ENCODE results near the gene DRC3.
"Not testable (repeated sequence)": the region's sequence is repeated elsewhere in the genome, so short reads cannot be mapped to it uniquely, and the experiment has no call there.

The DRC3 gene

DNA sequence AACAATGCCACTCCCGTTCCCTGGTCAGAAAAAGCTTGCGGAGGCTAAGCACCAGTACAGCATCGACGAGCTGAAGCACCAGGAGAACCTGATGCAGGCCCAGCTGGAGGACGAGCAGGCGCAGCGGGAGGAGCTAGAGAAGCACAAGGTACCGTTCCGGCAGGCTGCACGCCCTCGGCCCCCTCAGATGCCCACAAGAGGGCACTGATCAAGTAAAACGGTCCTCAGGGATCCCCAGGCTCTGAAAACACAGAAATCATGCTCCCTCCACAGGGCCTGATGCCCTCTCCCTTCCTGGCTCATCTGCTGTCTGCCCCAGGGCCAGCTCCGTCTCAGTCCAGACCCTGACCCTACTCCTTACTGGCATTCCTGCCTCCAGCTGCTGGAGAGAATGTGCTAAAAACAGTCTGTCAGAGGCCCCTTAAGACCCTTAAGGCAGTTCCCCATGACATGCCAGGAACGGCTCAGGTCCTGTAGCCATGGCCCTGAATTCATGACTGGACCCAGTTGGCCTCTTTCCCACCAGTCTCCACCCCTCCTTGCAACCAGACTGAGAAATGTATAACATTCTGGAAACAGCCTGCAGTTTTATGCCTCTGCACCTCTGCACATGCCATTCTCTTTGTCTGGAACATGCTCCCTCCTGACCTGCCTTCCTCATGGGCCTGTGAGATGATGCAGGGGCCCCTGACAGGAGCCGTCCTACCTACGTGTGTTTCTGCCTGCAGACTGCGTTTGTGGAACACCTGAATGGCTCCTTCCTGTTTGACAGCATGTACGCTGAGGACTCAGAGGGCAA lies 21.8 kb downstream of the DRC3 start:
- no peak for DNase-seq (ENCODE audit: low spot score)

GRCh38 chr17:17995887-17996286 lies 23.2 kb downstream of the DRC3 start:
- not testable (repeated sequence) for DNase-seq (ENCODE audit: low spot score)

DNA sequence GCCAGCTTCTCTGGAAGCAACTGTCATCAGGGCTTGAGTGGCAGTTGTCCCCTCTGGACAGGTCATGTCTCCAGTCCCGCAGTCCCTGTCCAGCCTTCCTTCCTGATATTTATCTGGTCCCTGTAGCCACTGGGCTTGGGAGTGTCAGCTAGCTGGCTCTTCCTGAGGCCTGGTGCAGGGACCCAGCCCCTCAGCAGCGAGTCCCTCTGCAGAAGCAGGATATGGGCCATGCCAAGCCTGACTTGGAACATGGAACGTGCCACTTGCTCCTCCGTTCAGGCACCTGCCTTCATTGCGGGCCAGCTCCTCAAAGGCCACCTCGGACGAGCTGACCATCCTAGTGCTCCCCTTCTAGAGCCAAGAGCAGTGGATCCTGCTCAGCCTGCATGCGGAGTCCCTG lies 26.3 kb downstream of the DRC3 start:
- DNase-seq (ENCODE audit: low spot score), result no peak

DNA sequence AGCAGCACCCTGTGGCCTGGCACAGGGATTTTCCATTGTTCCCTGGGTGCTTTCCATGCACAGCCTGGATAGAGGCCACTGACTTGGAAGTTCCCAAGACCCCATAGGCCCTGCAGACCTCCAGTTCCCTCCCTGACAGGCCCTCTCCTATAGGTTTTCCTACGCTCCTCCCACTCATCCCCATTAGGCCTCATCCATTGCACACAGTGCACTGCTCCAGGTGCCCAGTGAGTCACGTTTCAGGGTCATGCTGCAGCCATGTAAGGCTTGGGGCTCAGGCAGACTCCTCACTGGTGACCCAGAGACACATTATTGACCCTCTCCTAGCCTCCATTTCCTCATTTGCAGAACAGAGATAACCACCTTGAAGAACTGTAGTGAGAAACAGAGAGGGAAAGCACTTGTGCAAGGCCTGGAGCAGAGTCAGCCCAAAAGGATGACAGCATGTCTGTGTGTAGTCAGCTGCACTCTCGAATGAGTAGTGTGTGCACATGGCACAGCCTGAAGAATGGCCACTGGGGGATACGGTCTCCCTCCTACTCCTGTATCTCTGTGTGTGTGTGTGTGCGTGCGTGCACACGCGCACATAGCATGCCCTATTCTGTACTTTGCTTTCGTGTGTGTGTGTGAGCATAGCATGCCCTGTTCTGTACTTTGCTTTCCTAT lies 26.8 kb downstream of the DRC3 start:
- DNase-seq (ENCODE audit: low spot score), result no peak

DNA sequence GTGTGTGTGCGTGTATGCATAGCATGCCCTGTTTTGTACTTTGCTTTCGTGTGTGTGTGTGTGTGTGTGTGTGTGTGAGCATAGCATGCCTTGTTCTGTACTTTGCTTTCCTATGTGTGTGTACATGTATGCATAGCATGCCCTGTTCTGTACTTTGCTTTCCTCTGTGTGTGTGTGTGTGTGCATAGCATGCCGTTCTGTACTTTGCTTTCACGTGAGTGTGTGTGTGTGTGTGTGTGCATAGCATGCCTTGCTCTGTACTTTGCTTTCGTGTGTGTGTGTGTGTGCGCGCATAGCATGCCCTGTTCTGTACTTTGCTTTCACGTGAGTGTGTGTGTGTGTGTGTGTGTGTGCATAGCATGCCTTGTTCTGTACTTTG lies 27.4 kb downstream of the DRC3 start:
- no peak for DNase-seq (ENCODE audit: low spot score)

GRCh38 chr17:18002171-18002570 lies 29.5 kb downstream of the DRC3 start:
- no peak for DNase-seq (ENCODE audit: low spot score)

DNA sequence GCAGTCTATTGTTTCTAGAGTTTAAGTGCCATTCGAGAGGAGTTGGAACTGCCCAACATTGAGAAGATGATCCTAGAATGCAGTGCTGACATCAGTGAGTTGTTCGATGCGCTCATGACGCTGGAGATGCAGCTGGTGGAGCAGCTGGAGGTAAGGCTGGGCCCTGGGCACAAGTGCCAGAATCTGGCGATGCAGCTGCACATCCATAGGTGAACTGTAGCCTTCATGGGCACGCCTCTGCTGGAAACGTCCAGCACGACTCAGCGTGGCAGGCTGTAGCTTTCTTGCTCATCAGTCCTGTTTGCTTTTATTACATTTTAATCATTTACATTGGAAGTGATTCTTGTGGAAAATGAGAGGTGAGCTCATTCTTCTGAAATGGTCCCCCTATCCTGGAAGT lies 31.7 kb downstream of the DRC3 start:
- no peak for DNase-seq (ENCODE audit: low spot score)

GRCh38 chr17:18004884-18005305 lies 32.2 kb downstream of the DRC3 start:
- DNase-seq (ENCODE audit: low spot score), result no peak

GRCh38 chr17:18005496-18005895 lies 32.8 kb downstream of the DRC3 start:
- no peak for DNase-seq (ENCODE audit: low spot score)

DNA sequence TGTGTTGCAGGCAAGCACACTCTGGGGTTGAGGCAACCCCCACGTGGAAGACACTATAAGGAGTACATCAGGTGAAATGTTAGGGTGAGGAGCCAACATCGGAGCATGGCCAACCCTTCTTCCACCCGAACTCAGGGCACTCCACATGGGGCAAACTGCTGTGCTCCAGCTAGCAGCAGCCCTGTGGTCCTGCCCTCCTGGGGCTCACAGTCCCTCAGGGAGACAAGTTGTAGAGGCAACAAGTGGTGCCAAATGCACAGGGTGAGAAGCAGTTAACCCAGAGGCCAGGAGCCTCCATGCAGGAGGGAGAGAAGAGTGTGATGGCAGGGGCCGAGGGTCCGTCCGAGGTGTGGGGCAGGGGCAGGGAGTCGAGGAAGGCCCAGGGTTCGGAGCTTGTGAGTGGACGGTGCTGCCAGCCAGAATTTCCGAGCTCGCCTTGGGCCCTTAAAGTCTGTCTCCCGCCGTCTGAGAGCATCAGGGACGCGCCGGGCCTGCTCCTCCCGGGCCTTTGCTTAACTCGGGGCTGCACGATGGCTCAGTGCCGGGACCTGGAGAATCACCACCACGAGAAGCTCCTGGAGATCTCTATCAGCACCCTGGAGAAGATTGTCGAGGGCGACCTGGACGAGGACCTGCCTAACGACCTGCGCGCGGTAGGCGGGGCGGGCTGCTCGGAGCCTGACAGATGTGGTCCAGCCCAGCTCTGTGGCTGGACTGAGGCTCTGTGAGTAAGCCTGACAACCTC lies 34.0 kb downstream of the DRC3 start:
- no peak for DNase-seq (ENCODE audit: low spot score)

DNA sequence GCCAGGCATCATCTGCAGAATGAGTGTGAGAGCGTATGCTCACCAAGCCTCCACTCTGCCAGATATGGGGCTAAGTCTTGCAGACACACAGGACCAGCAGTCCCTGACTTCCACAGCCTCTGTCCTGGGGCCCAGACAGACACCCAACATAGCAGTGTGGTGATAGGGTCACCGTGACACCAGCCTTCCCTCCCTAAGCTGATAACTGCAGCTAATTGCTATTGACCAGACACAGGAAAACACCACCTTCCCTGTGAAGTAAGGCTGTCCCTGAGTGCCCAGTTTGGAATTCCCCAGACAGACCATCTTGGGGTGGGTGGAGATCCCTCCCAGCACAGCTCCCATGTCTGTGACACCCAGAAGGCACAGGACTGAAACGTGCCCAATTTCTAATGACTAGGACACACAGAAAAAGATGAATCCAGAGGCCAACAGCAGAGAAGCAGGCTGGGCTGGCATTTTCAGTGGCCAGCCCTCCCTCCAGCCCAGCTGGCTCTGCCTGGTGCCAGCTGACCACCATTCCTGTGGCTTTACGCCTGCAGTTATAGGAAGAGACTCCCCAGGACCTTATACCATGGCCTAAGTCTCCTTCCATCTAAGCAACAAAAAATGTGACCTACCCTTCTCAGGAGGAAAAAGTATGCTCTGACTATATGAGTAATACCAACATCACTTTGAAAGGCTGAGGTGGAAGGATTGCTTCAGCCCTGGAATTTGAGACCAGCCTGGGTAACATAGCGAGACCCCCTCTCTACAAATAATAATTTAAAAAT lies 36.0 kb downstream of the DRC3 start:
- no peak for DNase-seq (ENCODE audit: low spot score)

DNA sequence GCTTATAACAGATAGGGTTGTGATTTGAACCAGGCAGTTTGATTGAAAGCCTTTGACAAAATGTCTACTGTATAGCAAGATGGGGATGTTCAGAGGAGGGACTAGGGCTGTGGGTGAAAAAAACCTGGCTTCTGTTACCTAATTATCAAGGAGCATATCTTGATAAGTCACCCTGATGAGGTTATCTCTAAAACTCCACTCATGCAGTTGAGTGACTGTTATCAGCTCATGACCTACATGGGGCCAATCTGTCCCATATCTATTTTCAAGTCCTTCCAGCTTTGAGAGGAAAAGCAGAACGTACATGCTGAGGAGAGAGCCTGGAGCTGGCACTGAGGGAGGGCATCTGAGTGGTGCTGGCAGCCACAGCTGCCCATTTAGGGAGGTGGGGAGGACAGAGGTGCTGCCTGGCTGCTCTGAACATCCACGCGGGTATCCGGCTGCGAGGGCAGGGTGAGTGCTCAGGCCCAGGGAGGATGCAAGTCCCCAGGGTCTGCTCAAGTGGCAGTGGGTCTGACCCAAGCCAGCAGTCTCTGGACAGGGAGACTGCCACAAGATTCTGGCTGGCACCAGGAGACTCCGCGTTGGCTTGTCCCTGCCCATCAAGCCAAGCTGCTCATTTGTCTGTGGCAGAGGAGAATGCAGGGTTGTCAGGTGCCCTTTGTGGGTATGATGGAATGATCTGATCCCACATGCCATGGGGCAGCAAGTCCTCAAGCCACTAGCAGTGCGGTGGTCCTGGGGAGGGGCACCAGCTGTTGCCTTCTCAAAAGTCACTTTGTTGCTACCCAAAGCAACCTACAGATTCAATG lies 37.2 kb downstream of the DRC3 start:
- DNase-seq (ENCODE audit: low spot score), result no peak

- no peak for DNase-seq (ENCODE audit: low spot score)
Measured at GRCh38 chr17:18011286-18011685, 38.6 kb downstream of the DRC3 start.

DNA sequence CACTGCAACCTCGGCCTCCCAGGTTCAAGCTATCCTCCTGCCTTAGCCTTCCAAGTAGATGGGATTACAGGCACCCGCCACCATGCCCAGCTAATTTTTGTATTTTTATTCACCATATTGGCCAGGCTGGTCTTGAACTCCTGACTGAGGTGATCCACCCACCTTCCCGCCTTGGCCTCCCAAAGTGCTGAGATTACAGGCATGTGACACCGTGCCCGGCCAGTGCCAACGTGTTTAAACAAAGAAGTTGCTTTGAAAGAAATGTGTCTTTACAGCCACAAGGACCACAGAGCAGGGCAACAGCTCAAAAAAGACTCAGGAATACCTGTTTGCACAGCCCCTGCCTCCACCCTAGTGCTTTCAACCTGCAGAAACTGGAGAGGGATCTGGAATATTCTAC lies 41.3 kb downstream of the DRC3 start:
- no peak for DNase-seq (ENCODE audit: low spot score)

GRCh38 chr17:18015593-18015992 lies 42.9 kb downstream of the DRC3 start:
- no peak for DNase-seq (ENCODE audit: low spot score)

DNA sequence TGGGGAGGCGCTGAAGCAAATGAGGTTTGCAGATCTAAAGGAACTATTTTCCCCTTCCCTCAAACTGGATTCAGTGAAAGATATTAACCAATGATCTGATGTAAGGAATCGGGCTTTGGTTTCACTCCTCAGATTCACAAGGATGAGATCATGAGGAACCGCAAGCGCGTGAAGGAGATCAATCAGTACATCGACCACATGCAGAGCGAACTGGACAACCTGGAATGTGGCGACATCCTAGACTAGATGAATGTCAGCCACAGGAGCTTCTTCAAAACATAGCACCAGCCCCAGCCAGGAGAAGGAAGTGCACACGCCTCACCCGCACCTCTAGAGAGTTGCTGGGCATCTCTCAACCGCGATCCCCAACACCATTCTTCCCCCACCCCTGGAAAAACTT lies 43.8 kb downstream of the DRC3 start:
- DNase-seq (ENCODE audit: low spot score), result no peak

GRCh38 chr17:18017958-18018357 lies 45.3 kb downstream of the DRC3 start:
- DNase-seq (ENCODE audit: low spot score), result no peak

DNA sequence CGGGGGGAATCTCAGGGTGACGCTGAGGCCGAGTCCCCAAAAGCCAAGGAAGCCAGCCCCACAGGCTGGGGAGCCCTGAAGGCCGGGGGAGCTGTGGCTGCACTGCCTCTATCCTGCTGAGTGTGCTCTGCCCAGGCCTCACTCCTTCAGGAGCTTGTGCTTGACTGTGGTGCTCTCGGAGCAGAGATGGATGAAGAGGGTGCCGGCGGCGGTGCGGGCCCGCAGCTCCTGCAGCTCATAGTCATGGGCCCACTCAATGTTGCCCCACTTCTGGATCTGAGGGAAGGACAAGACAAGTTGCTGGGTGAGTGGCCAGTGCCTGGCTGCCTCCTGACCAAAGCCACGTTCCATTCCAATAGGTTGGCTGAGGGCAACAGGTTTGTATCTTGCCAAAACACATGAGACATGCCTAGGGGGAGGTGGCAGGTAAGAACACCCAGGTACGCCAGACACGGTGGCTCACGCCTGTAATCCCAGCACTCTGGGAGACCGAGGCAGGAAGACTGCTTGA lies 45.8 kb downstream of the DRC3 start:
- no peak for DNase-seq (ENCODE audit: low spot score)

GRCh38 chr17:18019838-18020154 lies 47.1 kb downstream of the DRC3 start:
- DNase-seq (ENCODE audit: low spot score), result no peak

- DNase-seq (ENCODE audit: low spot score), result no peak
Measured at GRCh38 chr17:18020971-18021370, 48.3 kb downstream of the DRC3 start.

DNA sequence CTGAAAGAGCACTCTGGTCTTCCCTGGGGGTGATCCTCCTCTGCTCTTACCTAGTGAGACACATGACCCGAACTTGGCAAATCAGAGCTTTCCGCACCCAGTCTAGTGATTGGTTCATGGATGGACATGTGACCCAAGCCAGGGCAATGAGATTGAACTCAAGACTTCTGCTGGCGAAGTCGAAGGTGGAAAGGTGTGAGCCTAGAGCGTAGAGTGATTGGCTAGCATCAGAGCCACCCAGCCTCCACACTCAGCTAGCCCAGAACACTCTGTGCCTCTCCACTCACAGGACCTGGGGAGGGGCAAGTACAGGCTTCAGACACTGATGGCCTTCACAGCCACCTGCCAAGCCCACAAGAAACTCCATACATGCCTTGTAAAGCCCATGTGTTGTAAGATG lies 48.7 kb downstream of the DRC3 start:
- DNase-seq (ENCODE audit: low spot score), result no peak

All from kidney capillary endothelial cell (primary cell).